H9 (cell line): ENCODE measurements around the gene IL6R. TPM values are rescaled to one million over a fixed set of nuclear protein-coding genes. Genes with fewer than 3 reads are reported as not detected.

Source experiments
- DNase-seq: peaks from one replicate; pipeline ENCODE4 v3.0.0-alpha.2; 2017
- H2AFZ ChIP-seq: one replicate; pipeline ENCODE4 v1.6.1; 2013; ENCODE audit warnings: mild to moderate bottlenecking, low read length, control low read depth, moderate library complexity
- H2AK5ac ChIP-seq: 2 replicates; pipeline ENCODE4 v1.6.1; 2013; ENCODE audit warnings: low read length, control low read depth, mixed read lengths; ENCODE audit not compliant: insufficient read length
- H2BK120ac ChIP-seq: one replicate; pipeline ENCODE4 v1.6.1; 2013; ENCODE audit warnings: low read depth, mild to moderate bottlenecking, low read length, control low read depth, inconsistent platforms; ENCODE audit not compliant: poor library complexity, severe bottlenecking
- H2BK12ac ChIP-seq: 2 replicates; pipeline ENCODE4 v1.6.1; 2013; ENCODE audit warnings: low read length, control low read depth, mixed read lengths, low read depth; ENCODE audit not compliant: insufficient read length
- H2BK15ac ChIP-seq: 2 replicates; pipeline ENCODE4 v1.6.1; 2013; ENCODE audit warnings: low read depth, low read length, control low read depth
- H2BK20ac ChIP-seq: one replicate; pipeline ENCODE4 v1.6.1; 2013; ENCODE audit warnings: low read depth, mild to moderate bottlenecking, low read length, control low read depth, inconsistent platforms; ENCODE audit not compliant: poor library complexity, severe bottlenecking
- H2BK5ac ChIP-seq: 2 replicates; pipeline ENCODE4 v1.6.1; 2013; ENCODE audit warnings: low read length, control low read depth, mixed read lengths; ENCODE audit not compliant: insufficient read length
- H3K14ac ChIP-seq: 2 replicates; pipeline ENCODE4 v1.6.1; 2013; ENCODE audit warnings: low read length, control low read depth; ENCODE audit not compliant: insufficient read depth
- H3K18ac ChIP-seq: 2 replicates; pipeline ENCODE4 v1.6.1; 2013; ENCODE audit warnings: low read depth, mild to moderate bottlenecking, mixed read lengths, low read length, control low read depth; ENCODE audit not compliant: insufficient read length
- H3K23ac ChIP-seq: 2 replicates; pipeline ENCODE4 v1.6.1; 2013; ENCODE audit warnings: low read length, control low read depth, mixed read lengths, low read depth; ENCODE audit not compliant: insufficient read length
- H3K23me2 ChIP-seq: 2 replicates; pipeline ENCODE4 v1.6.1; 2013; ENCODE audit warnings: low read depth, mild to moderate bottlenecking, mixed read lengths, low read length, control low read depth; ENCODE audit not compliant: insufficient read length, poor library complexity, severe bottlenecking
- H3K27ac ChIP-seq: 2 replicates; pipeline ENCODE4 v1.5.1; 2013; ENCODE audit warnings: low read length, control low read depth, mixed read lengths, low read depth; ENCODE audit not compliant: insufficient read length
- H3K27me3 ChIP-seq: 2 replicates; pipeline ENCODE4 v1.6.1; 2013; ENCODE audit warnings: low read length, control low read depth, inconsistent platforms; ENCODE audit not compliant: insufficient read depth
- H3K4ac ChIP-seq: 2 replicates; pipeline ENCODE4 v1.6.1; 2013; ENCODE audit warnings: low read depth, mild to moderate bottlenecking, control low read depth, inconsistent platforms, low read length, moderate library complexity
- H3K4me1 ChIP-seq: 2 replicates; pipeline ENCODE4 v1.6.1; 2013; ENCODE audit warnings: low read length, control low read depth, inconsistent platforms; ENCODE audit not compliant: insufficient read depth
- H3K4me2 ChIP-seq: 2 replicates; pipeline ENCODE4 v1.6.1; 2013; ENCODE audit warnings: low read length, control low read depth, mixed read lengths; ENCODE audit not compliant: insufficient read length, insufficient read depth
- H3K56ac ChIP-seq: 2 replicates; pipeline ENCODE4 v1.6.1; 2013; ENCODE audit warnings: low read depth, mild to moderate bottlenecking, mixed read lengths, low read length, control low read depth; ENCODE audit not compliant: insufficient read length
- H3K79me1 ChIP-seq: 2 replicates; pipeline ENCODE4 v1.6.1; 2013; ENCODE audit warnings: low read depth, mild to moderate bottlenecking, moderate library complexity, low read length, control low read depth, inconsistent platforms; ENCODE audit not compliant: insufficient read depth, poor library complexity, severe bottlenecking
- H3K79me2 ChIP-seq: 2 replicates; pipeline ENCODE4 v1.6.1; 2013; ENCODE audit warnings: low read length, control low read depth, inconsistent platforms; ENCODE audit not compliant: insufficient read depth
- H3K9ac ChIP-seq: 2 replicates; pipeline ENCODE4 v1.6.1; 2013; ENCODE audit warnings: low read length, control low read depth, mixed read lengths; ENCODE audit not compliant: insufficient read length; ENCODE audit errors: extremely low read depth
- H3K9me3 ChIP-seq: one replicate; pipeline ENCODE4 v1.6.1; 2013; ENCODE audit warnings: low read depth, low read length, inconsistent platforms; ENCODE audit not compliant: control insufficient read depth
- H3T11ph ChIP-seq: one replicate; pipeline ENCODE4 v1.6.1; 2013; ENCODE audit warnings: mild to moderate bottlenecking, low read length, control low read depth, inconsistent platforms
- H4K20me1 ChIP-seq: one replicate; pipeline ENCODE4 v1.6.1; 2013; ENCODE audit not compliant: control insufficient read depth, insufficient read length, insufficient read depth
- H4K5ac ChIP-seq: 2 replicates; pipeline ENCODE4 v1.6.1; 2013; ENCODE audit warnings: low read depth, mild to moderate bottlenecking, mixed read lengths, low read length, control low read depth; ENCODE audit not compliant: insufficient read length
- H4K8ac ChIP-seq: replicated peaks from 2 replicates; pipeline ENCODE4 v1.6.1; 2013; ENCODE audit warnings: low read length, control low read depth, mixed read lengths, low read depth; ENCODE audit not compliant: insufficient read length
- H4K91ac ChIP-seq: 2 replicates; pipeline ENCODE4 v1.6.1; 2013; ENCODE audit warnings: low read depth, mild to moderate bottlenecking, moderate library complexity, mixed read lengths, low read length, control low read depth; ENCODE audit not compliant: insufficient read length
- H3K27ac Mint-ChIP-seq, 3 experiments: 2 replicates in 2 of 3; 3 replicates in 1 of 3; pipeline ENCODE4 v1.8.0; 2020 to 2021; ENCODE audit warnings: mixed read lengths in 3 of 3, mild to moderate bottlenecking in 1 of 3, moderate library complexity in 1 of 3
- H3K27me3 Mint-ChIP-seq: 2 replicates; pipeline ENCODE4 v1.8.0; 2021; ENCODE audit warnings: low read depth, mild to moderate bottlenecking, moderate library complexity, mixed read lengths
- H3K36me3 Mint-ChIP-seq, 3 experiments: 2 replicates in 2 of 3; 3 replicates in 1 of 3; pipeline ENCODE4 v1.8.0; 2020 to 2021; ENCODE audit warnings: low read depth in 3 of 3, mixed read lengths in 3 of 3; ENCODE audit not compliant: insufficient read depth in 1 of 3
- H3K4me1 Mint-ChIP-seq, 2 experiments: 2 replicates each; pipeline ENCODE4 v1.8.0; 2020; ENCODE audit warnings: mixed read lengths in 2 of 2
- H3K4me3 Mint-ChIP-seq, 2 experiments: 2 replicates in 1 of 2; 3 replicates in 1 of 2; pipeline ENCODE4 v1.8.0; 2020 to 2021; ENCODE audit warnings: mild to moderate bottlenecking in 2 of 2, mixed read lengths in 2 of 2, moderate library complexity in 1 of 2
- H3K9me3 Mint-ChIP-seq, 2 experiments: 2 replicates in 1 of 2; 3 replicates in 1 of 2; pipeline ENCODE4 v1.8.0; 2020; ENCODE audit warnings: mild to moderate bottlenecking in 2 of 2, mixed read lengths in 2 of 2, moderate library complexity in 1 of 2
- CTCF ChIP-seq: fragments of 200-600 bp; sonication (generic); conservative IDR thresholded peaks from 3 replicates; pipeline ENCODE4 v1.8.0; 2021; ENCODE audit warnings: antibody characterized with exemption, mild to moderate bottlenecking
- WGBS: extraction: QIAGEN DNeasy Blood & Tissue Kit; methylation state at CpG from one replicate; pipeline ENCODE4 v1.1.7; 2013; ENCODE audit warnings: missing lambda C conversion rate, low lambda C conversion rate, mixed read lengths; ENCODE audit not compliant: insufficient read length; ENCODE audit errors: extremely low coverage; 5-methylcytosine and 5-hydroxymethylcytosine counted together
- total RNA-seq: library from RNA; stranded (reverse); gene quantifications from 2 replicates; pipeline ENCODE4 v1.2.1, GENCODE V29; 2021

Gene IL6R
- total RNA-seq, 1 experiment from 2014 or later: 1.7 TPM

- peaks cover 3% of the 10 kb centered on the region; the same call in 1 of the 2 replicates for H3K4me1 ChIP-seq
- no peak overlapping the region for H3K18ac ChIP-seq
- no peak overlapping the region for H2AFZ ChIP-seq
- no peak overlapping the region for H3K27ac Mint-ChIP-seq
- H2BK15ac ChIP-seq: no peak overlapping the region
- H3K4me2 ChIP-seq: no peak overlapping the region
- H2BK20ac ChIP-seq: no peak overlapping the region
- H3K4me3 Mint-ChIP-seq: no peak overlapping the region
- no peaks in the 10 kb centered on the region for H3K79me1 ChIP-seq
- no peak overlapping the region for H4K91ac ChIP-seq
- no peak overlapping the region for H3K9ac ChIP-seq
- H3K9me3 ChIP-seq: no peaks in the 10 kb centered on the region
- no peak overlapping the region for H3K23ac ChIP-seq
- no peak overlapping the region for H2AK5ac ChIP-seq
- H2BK120ac ChIP-seq: no peak overlapping the region
- no peak overlapping the region for H2BK5ac ChIP-seq
- H3K23me2 ChIP-seq: no peaks in the 10 kb centered on the region
- no peak overlapping the region for H3K27ac ChIP-seq
- H3K14ac ChIP-seq: no peak overlapping the region
- no peak for DNase-seq
- peaks cover 7 to 10% of the 10 kb centered on the region in 2 experiments for H3K4me1 Mint-ChIP-seq
- H3K56ac ChIP-seq: no peak overlapping the region
- no peaks in the 10 kb centered on the region for H3K27me3 ChIP-seq
- no peak for TF ChIP-seq CTCF
- H2BK12ac ChIP-seq: no peak overlapping the region
- H3K9me3 Mint-ChIP-seq: no peaks in the 10 kb centered on the region
- H3K4ac ChIP-seq: no peak overlapping the region
- H3K36me3 Mint-ChIP-seq: no peaks in the 10 kb centered on the region
- H4K20me1 ChIP-seq: no peaks in the 10 kb centered on the region
- WGBS: no CpG with 5 or more reads among the region's 10 CpGs
- H3K79me2 ChIP-seq: no peaks in the 10 kb centered on the region
- H4K8ac ChIP-seq: no peak overlapping the region
- H3K27me3 Mint-ChIP-seq: no peaks in the 10 kb centered on the region; the same call in 1 of the 2 replicates
- H4K5ac ChIP-seq: no peak overlapping the region
- H3T11ph ChIP-seq: no peak overlapping the region
Observed at GRCh38 chr1:154446292-154446691, 41.1 kb downstream of the IL6R start.
